Mucosa of descending colon (tissue), 3 donors: ENCODE results near the gene ASTN2. TPM values are rescaled to one million over a fixed set of nuclear protein-coding genes. Genes with fewer than 3 reads are reported as not detected.
"Not testable (repeated sequence)": the region's sequence is repeated elsewhere in the genome, so short reads cannot be mapped to it uniquely, and the experiment has no call there.

Source experiments
- ATAC-seq: fragments of 200-7000 bp; cut with Tn5 transposase; one replicate; pipeline ENCODE4 v1.9.1; 2020; ENCODE audit warnings: mild to moderate bottlenecking, moderate library complexity
- DNase-seq, 3 donors: peaks; one replicate each; pipeline ENCODE4 v3.0.0-alpha.2; 2020
- H3K36me3 ChIP-seq: fragments of 200-600 bp; one replicate; pipeline ENCODE4 v1.8.0; 2021; ENCODE audit warnings: low read depth, mild to moderate bottlenecking
- H3K4me1 ChIP-seq: fragments of 200-600 bp; one replicate; pipeline ENCODE4 v1.8.0; 2021; ENCODE audit warnings: low read depth, mild to moderate bottlenecking
- H3K4me3 ChIP-seq: fragments of 200-600 bp; one replicate; pipeline ENCODE4 v1.8.0; 2021; ENCODE audit warnings: mild to moderate bottlenecking
- H3K9me3 ChIP-seq: fragments of 200-600 bp; one replicate; pipeline ENCODE4 v1.8.0; 2021; ENCODE audit warnings: mild to moderate bottlenecking
- intact Hi-C, 2 donors: fragments of 100-400 bp; cut with DNase I in 1 of 2; cut with micrococcal nuclease in 1 of 2; formaldehyde crosslinking; loops; one replicate each; pipeline versions ENCODE4 v1.11.0 to v1.11.1; 2022; cut with DNase I, micrococcal nuclease
- total RNA-seq, 3 donors: library from RNA; stranded (reverse); fragmentation: NEBNext Ultra II Directional in 2 of 3; extraction: Animal tissue kit (Norgen Biotek cat#: 25700) in 2 of 3; gene quantifications; one replicate each; pipeline versions ENCODE4 v1.2.1 to v1.2.4, GENCODE V29; 2021 to 2023
- TF ChIP-seq, protein P1 (sequence below): fragments of 200-600 bp; IDR thresholded peaks from one replicate; pipeline ENCODE4 v1.8.0; 2022; ENCODE audit warnings: antibody characterized with exemption, mild to moderate bottlenecking
- donor health status: DM: no; HTN: no; CAD: no; lungs with moderate emphysema.
- donor health status: DM: no; HTN: no; CAD: no.
- donor health status: DM: no; HTN: yes; CAD: no.

Gene ASTN2
- total RNA-seq, 3 donors from 2014 or later: 3.5 to 6.1 (median 5.4) TPM

GRCh38 chr9:116897201-116897600 lies 517.7 kb downstream of the ASTN2 start:
- H3K36me3 ChIP-seq: no peaks in the 10 kb centered on the region
- H3K9me3 ChIP-seq: peaks cover 9% of the 10 kb centered on the region
- H3K4me1 ChIP-seq: no peaks in the 10 kb centered on the region
- no peak for DNase-seq
- intact Hi-C loops: no loop called here
- no peak for ATAC-seq
- TF ChIP-seq, protein P1, sequence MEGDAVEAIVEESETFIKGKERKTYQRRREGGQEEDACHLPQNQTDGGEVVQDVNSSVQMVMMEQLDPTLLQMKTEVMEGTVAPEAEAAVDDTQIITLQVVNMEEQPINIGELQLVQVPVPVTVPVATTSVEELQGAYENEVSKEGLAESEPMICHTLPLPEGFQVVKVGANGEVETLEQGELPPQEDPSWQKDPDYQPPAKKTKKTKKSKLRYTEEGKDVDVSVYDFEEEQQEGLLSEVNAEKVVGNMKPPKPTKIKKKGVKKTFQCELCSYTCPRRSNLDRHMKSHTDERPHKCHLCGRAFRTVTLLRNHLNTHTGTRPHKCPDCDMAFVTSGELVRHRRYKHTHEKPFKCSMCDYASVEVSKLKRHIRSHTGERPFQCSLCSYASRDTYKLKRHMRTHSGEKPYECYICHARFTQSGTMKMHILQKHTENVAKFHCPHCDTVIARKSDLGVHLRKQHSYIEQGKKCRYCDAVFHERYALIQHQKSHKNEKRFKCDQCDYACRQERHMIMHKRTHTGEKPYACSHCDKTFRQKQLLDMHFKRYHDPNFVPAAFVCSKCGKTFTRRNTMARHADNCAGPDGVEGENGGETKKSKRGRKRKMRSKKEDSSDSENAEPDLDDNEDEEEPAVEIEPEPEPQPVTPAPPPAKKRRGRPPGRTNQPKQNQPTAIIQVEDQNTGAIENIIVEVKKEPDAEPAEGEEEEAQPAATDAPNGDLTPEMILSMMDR: no peak
- H3K4me3 ChIP-seq: no peak overlapping the region

GRCh38 chr9:116895961-116896360 lies 518.9 kb downstream of the ASTN2 start:
- TF ChIP-seq, protein P1: no peak
- Histone ChIP-seq H3K4me3 (no peak overlapping the region), H3K4me1 (no peaks in the 10 kb centered on the region), H3K36me3 (no peaks in the 10 kb centered on the region), H3K9me3 (peaks cover 9% of the 10 kb centered on the region)
- intact Hi-C loops: no loop called here
- no peak for DNase-seq
- ATAC-seq: no peak

GRCh38 chr9:116891424-116891823 lies 523.4 kb downstream of the ASTN2 start:
- DNase-seq (no peak), ATAC-seq (no peak)
- TF ChIP-seq, protein P1: no peak
- no peak overlapping the region for H3K4me3 ChIP-seq
- intact Hi-C loops: no loop called here
- H3K4me1 ChIP-seq: no peaks in the 10 kb centered on the region
- no peaks in the 10 kb centered on the region for H3K36me3 ChIP-seq
- no peaks in the 10 kb centered on the region for H3K9me3 ChIP-seq

- H3K9me3 ChIP-seq, intact Hi-C loops, H3K4me3 ChIP-seq, H3K4me1 ChIP-seq, ATAC-seq, DNase-seq, H3K36me3 ChIP-seq: not testable (repeated sequence)
Measured at GRCh38 chr9:116888476-116888875, 526.4 kb downstream of the ASTN2 start.

DNA sequence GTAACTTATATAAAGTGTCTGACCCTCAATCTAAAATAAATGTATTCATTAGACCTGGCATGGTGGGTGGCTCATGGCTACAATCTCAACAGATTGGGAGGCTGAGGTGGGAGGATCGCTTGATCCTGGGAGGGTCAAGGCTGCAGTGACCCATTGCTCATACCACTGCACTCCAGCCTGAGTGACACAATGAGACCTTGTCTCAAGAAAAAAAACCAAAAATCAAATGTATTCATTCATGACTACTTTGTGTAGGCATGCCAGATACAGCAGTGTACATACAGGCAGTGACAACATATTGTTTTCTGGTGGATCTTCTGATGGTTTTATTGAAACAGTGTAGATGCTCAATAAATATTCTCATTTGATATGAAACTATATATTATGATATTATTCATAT lies 526.8 kb downstream of the ASTN2 start:
- Histone ChIP-seq H3K4me1 (no peaks in the 10 kb centered on the region), H3K9me3 (no peaks in the 10 kb centered on the region), H3K4me3 (no peak overlapping the region), H3K36me3 (no peaks in the 10 kb centered on the region)
- TF ChIP-seq, protein P1: no peak
- no peak for ATAC-seq
- intact Hi-C loops: no loop called here
- no peak for DNase-seq

- TF ChIP-seq, protein P1: no peak
- intact Hi-C loops: no loop called here
- Histone ChIP-seq H3K4me3 (no peak overlapping the region), H3K9me3 (peaks cover under 1% of the 10 kb centered on the region), H3K4me1 (no peaks in the 10 kb centered on the region), H3K36me3 (no peaks in the 10 kb centered on the region)
- ATAC-seq (no peak), DNase-seq (no peak)
Measured at GRCh38 chr9:116883676-116884075, 531.2 kb downstream of the ASTN2 start.
